Measurements from ENCODE around the gene BABAM2. TPM values are rescaled to one million over a fixed set of nuclear protein-coding genes. Genes with fewer than 3 reads are reported as not detected.
"Not testable (repeated sequence)": the region's sequence is repeated elsewhere in the genome, so short reads cannot be mapped to it uniquely, and the experiment has no call there.

Gene BABAM2
- total RNA-seq, 1 donor from 2014 or later = 35.3 TPM

DNA sequence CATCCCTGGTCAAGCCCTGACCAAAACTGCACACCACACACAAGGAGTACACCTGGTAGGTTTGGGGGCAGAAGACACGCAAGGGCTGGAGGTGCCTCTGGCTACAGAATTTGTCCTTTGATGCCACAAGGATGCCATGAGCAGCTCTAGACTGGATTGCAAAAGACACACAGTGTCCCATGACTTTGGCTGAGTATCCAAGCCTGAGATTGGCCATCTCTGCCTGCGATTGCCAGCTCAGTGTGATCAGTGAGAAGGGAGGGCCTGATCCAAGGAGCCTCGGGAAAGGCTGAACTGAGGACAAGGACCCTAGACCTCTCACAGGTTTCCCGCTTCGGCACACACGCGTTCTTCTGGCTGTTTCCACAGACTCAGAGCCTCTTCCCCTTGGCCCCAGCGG is 442.2 kb downstream of the BABAM2 start:
- no peak overlapping the region for H3K4me3 ChIP-seq (ENCODE audit: low read depth, low read length)
- no peak for DNase-seq (ENCODE audit: low read depth)
- TF ChIP-seq, protein P1, sequence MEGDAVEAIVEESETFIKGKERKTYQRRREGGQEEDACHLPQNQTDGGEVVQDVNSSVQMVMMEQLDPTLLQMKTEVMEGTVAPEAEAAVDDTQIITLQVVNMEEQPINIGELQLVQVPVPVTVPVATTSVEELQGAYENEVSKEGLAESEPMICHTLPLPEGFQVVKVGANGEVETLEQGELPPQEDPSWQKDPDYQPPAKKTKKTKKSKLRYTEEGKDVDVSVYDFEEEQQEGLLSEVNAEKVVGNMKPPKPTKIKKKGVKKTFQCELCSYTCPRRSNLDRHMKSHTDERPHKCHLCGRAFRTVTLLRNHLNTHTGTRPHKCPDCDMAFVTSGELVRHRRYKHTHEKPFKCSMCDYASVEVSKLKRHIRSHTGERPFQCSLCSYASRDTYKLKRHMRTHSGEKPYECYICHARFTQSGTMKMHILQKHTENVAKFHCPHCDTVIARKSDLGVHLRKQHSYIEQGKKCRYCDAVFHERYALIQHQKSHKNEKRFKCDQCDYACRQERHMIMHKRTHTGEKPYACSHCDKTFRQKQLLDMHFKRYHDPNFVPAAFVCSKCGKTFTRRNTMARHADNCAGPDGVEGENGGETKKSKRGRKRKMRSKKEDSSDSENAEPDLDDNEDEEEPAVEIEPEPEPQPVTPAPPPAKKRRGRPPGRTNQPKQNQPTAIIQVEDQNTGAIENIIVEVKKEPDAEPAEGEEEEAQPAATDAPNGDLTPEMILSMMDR (IDR thresholded peaks at IDR 0.05; ENCODE audit: insufficient read depth, low read length, poor library complexity, severe bottlenecking) = no peak
- H3K36me3 ChIP-seq (ENCODE audit: control insufficient read depth, insufficient read depth, low read length) = no peaks in the 10 kb centered on the region
- H3K27me3 ChIP-seq (ENCODE audit: control insufficient read depth, insufficient read depth, low read length) = no peaks in the 10 kb centered on the region

DNA sequence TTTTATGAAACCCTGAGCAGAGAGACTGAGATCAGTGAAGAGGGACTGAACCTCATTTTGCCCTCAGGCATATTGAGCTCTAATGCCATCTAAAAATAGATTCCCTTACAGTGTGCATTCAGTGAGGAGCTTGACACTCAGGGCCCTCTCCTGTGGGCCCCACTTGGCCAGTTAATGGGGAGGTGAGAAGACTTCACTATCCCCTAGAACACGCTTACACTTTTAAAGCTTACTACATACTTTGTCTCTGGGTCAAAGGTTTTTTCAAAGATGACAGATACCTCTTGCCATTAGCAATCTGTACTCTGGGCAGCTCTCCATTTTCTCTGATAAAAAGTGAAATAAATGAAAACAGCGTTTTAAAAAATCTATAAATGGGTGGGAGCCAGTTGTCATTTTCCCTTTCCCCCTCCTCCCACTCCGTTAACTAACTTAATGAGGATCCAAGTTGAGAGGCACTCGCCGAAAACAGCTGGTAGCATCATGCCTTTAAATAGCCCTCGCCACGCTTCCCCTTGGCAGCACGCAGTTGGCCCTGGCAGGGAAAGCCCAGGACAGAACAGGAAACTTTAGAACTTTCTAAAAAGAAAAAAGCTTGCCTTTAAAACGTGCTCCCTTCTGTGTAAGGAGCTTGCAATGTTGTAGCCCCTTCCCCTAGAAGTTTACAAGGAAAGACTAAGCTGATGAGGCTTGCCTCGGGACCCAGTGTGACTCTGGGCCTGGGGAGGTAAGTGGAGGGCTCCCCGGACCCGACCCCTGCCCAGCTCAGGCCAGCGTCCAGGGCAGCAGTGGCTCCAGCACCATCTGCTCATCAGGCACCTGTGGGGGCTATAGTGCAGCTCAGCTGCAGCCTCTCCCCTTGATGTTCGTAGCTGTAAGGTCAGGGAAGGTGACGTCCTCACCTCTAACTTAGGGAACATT is 443.3 kb downstream of the BABAM2 start:
- no peak for DNase-seq (ENCODE audit: low read depth)
- Histone ChIP-seq H3K4me3 (ENCODE audit: low read depth, low read length) (no peak overlapping the region), H3K27me3 (ENCODE audit: control insufficient read depth, insufficient read depth, low read length) (no peaks in the 10 kb centered on the region), H3K36me3 (ENCODE audit: control insufficient read depth, insufficient read depth, low read length) (no peaks in the 10 kb centered on the region)
- TF ChIP-seq, protein P1 (IDR thresholded peaks at IDR 0.05; ENCODE audit: insufficient read depth, low read length, poor library complexity, severe bottlenecking) = no peak

DNA sequence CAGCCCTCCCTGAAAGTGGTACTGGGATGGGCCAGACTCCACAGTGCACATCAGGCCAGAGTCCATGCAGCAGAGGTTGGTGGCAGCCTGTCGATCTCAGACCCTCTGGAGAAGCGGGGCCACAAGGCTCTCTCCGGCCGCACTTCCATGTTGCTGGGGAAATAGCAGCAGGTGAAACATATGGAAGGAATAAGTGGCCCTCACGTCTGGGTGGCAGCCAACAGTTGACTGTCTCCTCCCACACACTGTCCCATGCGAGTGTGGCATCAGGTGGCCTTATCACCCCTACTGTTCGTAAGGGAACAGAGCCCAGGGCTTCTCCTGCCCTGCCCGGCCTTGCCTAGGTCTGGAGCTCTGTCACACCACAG is 444.0 kb downstream of the BABAM2 start:
- Histone ChIP-seq H3K27me3 (ENCODE audit: control insufficient read depth, insufficient read depth, low read length) (no peaks in the 10 kb centered on the region), H3K36me3 (ENCODE audit: control insufficient read depth, insufficient read depth, low read length) (no peaks in the 10 kb centered on the region), H3K4me3 (ENCODE audit: low read depth, low read length) (no peak overlapping the region)
- no peak for DNase-seq (ENCODE audit: low read depth)
- TF ChIP-seq, protein P1 (IDR thresholded peaks at IDR 0.05; ENCODE audit: insufficient read depth, low read length, poor library complexity, severe bottlenecking) = no peak

DNA sequence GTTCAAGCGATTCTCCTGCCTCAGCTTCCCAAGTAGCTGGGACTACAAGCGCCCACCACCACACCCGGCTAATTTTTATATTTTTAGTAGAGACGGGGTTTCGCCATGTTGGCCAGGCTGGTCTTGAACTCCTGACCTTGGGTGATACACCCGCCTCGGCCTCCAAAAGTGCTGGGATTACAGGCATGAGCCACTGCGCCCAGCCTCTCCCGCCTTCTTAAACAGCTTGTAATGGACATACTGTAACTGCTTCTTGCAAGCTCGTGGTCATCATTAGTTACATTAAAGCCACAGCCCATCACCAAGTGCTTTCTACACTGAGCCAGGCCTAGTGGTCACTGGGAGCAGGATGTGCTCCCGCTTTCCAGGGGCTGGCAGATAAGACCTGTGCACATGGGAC is 444.7 kb downstream of the BABAM2 start:
- H3K4me3 ChIP-seq (ENCODE audit: low read depth, low read length); H3K27me3 ChIP-seq (ENCODE audit: control insufficient read depth, insufficient read depth, low read length); H3K36me3 ChIP-seq (ENCODE audit: control insufficient read depth, insufficient read depth, low read length); DNase-seq (ENCODE audit: low read depth): not testable (repeated sequence)

DNA sequence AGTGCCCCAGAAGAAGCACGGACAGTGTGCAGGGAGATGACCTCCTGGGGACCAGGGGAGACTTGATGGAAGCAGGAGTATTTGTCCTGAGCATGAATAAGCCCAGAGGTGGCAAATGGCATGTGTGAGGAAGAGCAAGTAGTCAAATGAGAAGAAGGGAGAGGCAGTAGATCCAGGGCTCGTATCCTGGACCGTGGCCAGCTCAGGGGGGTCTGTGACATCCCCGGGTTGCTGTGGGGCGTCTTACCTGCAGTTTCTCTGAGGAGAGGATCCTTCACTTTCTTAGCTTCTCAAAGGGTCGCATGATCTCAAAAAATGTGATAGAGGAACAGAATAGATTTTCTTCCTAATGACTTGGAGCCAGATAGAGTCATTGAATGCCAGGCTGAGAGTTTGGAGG is 445.1 kb downstream of the BABAM2 start:
- Histone ChIP-seq H3K4me3 (ENCODE audit: low read depth, low read length) (no peak overlapping the region), H3K36me3 (ENCODE audit: control insufficient read depth, insufficient read depth, low read length) (no peaks in the 10 kb centered on the region), H3K27me3 (ENCODE audit: control insufficient read depth, insufficient read depth, low read length) (no peaks in the 10 kb centered on the region)
- no peak for DNase-seq (ENCODE audit: low read depth)
- TF ChIP-seq, protein P1 (IDR thresholded peaks at IDR 0.05; ENCODE audit: insufficient read depth, low read length, poor library complexity, severe bottlenecking) = no peak

DNA sequence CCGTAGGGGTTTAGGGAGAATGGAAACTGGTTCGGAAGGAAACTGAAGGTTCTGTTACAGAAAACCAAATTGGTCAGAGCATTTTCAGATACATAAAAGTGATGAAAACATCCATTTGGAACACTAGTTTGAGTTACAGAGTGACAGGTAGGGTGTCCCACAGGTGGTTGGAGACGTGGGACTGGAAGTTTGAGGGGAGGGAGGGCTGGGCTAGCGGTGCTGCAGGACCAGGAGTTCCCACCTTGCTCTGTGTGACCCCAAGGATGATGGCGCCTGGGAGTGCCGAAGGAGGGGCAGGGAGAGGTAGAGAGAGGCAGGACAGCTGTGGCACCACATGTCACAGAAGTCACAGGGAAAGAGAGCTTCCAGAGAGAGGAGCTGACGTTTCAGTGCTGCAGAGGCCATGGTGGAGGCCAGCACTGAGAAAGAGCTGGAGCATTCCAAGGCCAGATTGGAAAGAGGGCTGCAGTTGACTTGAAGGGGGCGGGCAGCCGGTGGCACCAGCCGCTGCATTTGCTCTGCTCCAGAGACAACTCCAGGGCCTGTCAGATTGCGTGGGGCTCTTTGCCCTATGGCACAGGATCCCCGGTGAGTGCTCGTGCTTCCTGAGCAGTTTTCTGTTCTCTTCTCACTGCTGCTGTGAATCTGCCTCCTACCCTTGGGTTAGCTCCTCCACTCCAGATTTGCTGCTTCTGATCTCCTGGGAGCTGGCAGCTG is 445.9 kb downstream of the BABAM2 start:
- Histone ChIP-seq H3K27me3 (ENCODE audit: control insufficient read depth, insufficient read depth, low read length) (no peaks in the 10 kb centered on the region), H3K36me3 (ENCODE audit: control insufficient read depth, insufficient read depth, low read length) (no peaks in the 10 kb centered on the region), H3K4me3 (ENCODE audit: low read depth, low read length) (no peak overlapping the region)
- no peak for DNase-seq (ENCODE audit: low read depth)
- TF ChIP-seq, protein P1 (IDR thresholded peaks at IDR 0.05; ENCODE audit: insufficient read depth, low read length, poor library complexity, severe bottlenecking) = no peak
